Activated CD8-positive, alpha-beta T cell treated with anti-CD3 and anti-CD28 coated beads for 36 hours (primary cell): ENCODE results near the gene RIMBP2. TPM values are rescaled to one million over a fixed set of nuclear protein-coding genes. Genes with fewer than 3 reads are reported as not detected.

Experiments used
- ATAC-seq: fragments of 200-7000 bp; cut with Tn5 transposase; one replicate; pipeline ENCODE4 v1.10.0; 2021; ENCODE audit warnings: mild to moderate bottlenecking, moderate library complexity
- CTCF ChIA-PET: fragments of 350-600 bp; sonication (Branson Sonifier 250); formaldehyde crosslinking; loops from one replicate; lab custom pipeline; 2021; ENCODE audit warnings: antibody characterized with exemption; lab: Charles Lee
- POLR2A ChIA-PET: fragments of 350-600 bp; sonication (Branson Sonifier 250); formaldehyde crosslinking; loops from one replicate; lab custom pipeline; 2021; ENCODE audit warnings: antibody characterized with exemption; lab: Charles Lee
- DNase-seq: peaks from one replicate; pipeline ENCODE4 v3.0.0-alpha.2; 2020
- H3K27ac Mint-ChIP-seq: one replicate; pipeline ENCODE4 v1.8.0; 2021; ENCODE audit warnings: mild to moderate bottlenecking, mixed read lengths
- H3K27me3 Mint-ChIP-seq: one replicate; pipeline ENCODE4 v1.8.0; 2021; ENCODE audit warnings: mixed read lengths
- H3K36me3 Mint-ChIP-seq: one replicate; pipeline ENCODE4 v1.8.0; 2021; ENCODE audit warnings: low read depth, mixed read lengths
- H3K4me1 Mint-ChIP-seq: one replicate; pipeline ENCODE4 v1.8.0; 2021; ENCODE audit warnings: low read depth, mixed read lengths
- H3K4me3 Mint-ChIP-seq: one replicate; pipeline ENCODE4 v1.8.0; 2021; ENCODE audit warnings: mild to moderate bottlenecking, moderate library complexity, mixed read lengths
- H3K9me3 Mint-ChIP-seq: one replicate; pipeline ENCODE4 v1.8.0; 2021; ENCODE audit warnings: mixed read lengths
- CTCF ChIP-seq: fragments of 200-600 bp; IDR thresholded peaks from one replicate; pipeline ENCODE4 v1.8.0; 2022; ENCODE audit warnings: antibody characterized with exemption, mild to moderate bottlenecking
- intact Hi-C: fragments of 100-400 bp; cut with micrococcal nuclease; formaldehyde crosslinking; loops from one replicate; pipeline ENCODE4 v1.10.0; 2022
- total RNA-seq, 2 experiments: library from RNA; stranded (reverse); gene quantifications; one replicate each; pipeline ENCODE4 v1.2.3, GENCODE V29; 2021

The RIMBP2 gene
- total RNA-seq, 2 experiments from 2014 or later: not detected

- H3K9me3 Mint-ChIP-seq: no peaks in the 10 kb centered on the region
- DNase-seq (no peak), ATAC-seq (no peak)
- intact Hi-C loops: no loop called here
- H3K36me3 Mint-ChIP-seq: no peaks in the 10 kb centered on the region
- no peak overlapping the region for H3K4me3 Mint-ChIP-seq
- H3K4me1 Mint-ChIP-seq: no peaks in the 10 kb centered on the region
- CTCF ChIA-PET: no interaction called here
- POLR2A ChIA-PET: no interaction called here
- no peak overlapping the region for H3K27ac Mint-ChIP-seq
- no peak for TF ChIP-seq CTCF
- peaks cover 6% of the 10 kb centered on the region for H3K27me3 Mint-ChIP-seq
Measured at GRCh38 chr12:130480231-130480630, 235.9 kb downstream of the RIMBP2 start.

- no peak overlapping the region for H3K4me3 Mint-ChIP-seq
- H3K27ac Mint-ChIP-seq: no peak overlapping the region
- POLR2A ChIA-PET: no interaction called here
- H3K36me3 Mint-ChIP-seq: no peaks in the 10 kb centered on the region
- DNase-seq (no peak), ATAC-seq (no peak)
- intact Hi-C loops: no loop called here
- TF ChIP-seq CTCF: no peak
- H3K27me3 Mint-ChIP-seq: peaks cover 6% of the 10 kb centered on the region
- no peaks in the 10 kb centered on the region for H3K9me3 Mint-ChIP-seq
- CTCF ChIA-PET: no interaction called here
- H3K4me1 Mint-ChIP-seq: no peaks in the 10 kb centered on the region
Measured at GRCh38 chr12:130479401-130480125, 236.5 kb downstream of the RIMBP2 start.

GRCh38 chr12:130478786-130479185 lies 237.3 kb downstream of the RIMBP2 start:
- ATAC-seq: no peak
- intact Hi-C loops: no loop called here
- DNase-seq: no peak
- no peaks in the 10 kb centered on the region for H3K36me3 Mint-ChIP-seq
- no peaks in the 10 kb centered on the region for H3K4me1 Mint-ChIP-seq
- TF ChIP-seq CTCF: no peak
- no peak overlapping the region for H3K27ac Mint-ChIP-seq
- H3K4me3 Mint-ChIP-seq: no peak overlapping the region
- H3K27me3 Mint-ChIP-seq: peaks cover 6% of the 10 kb centered on the region
- ChIA-PET CTCF (no interaction called here), POLR2A (no interaction called here)
- H3K9me3 Mint-ChIP-seq: no peaks in the 10 kb centered on the region

- Mint-ChIP-seq H3K27ac (no peak overlapping the region), H3K4me1 (no peaks in the 10 kb centered on the region), H3K9me3 (no peaks in the 10 kb centered on the region), H3K27me3 (peaks cover 6% of the 10 kb centered on the region), H3K4me3 (no peak overlapping the region), H3K36me3 (no peaks in the 10 kb centered on the region)
- no peak for ATAC-seq
- CTCF ChIA-PET: no interaction called here
- DNase-seq: no peak
- intact Hi-C loops: no loop called here
- POLR2A ChIA-PET: no interaction called here
- no peak for TF ChIP-seq CTCF
Measured at GRCh38 chr12:130477701-130478100, 238.4 kb downstream of the RIMBP2 start.

GRCh38 chr12:130477266-130477665 lies 238.8 kb downstream of the RIMBP2 start:
- no peak overlapping the region for H3K4me3 Mint-ChIP-seq
- no peak overlapping the region for H3K27ac Mint-ChIP-seq
- TF ChIP-seq CTCF: no peak
- CTCF ChIA-PET: no interaction called here
- intact Hi-C loops: no loop called here
- POLR2A ChIA-PET: no interaction called here
- peaks cover 5% of the 10 kb centered on the region for H3K27me3 Mint-ChIP-seq
- DNase-seq (no peak), ATAC-seq (no peak)
- no peaks in the 10 kb centered on the region for H3K4me1 Mint-ChIP-seq
- H3K36me3 Mint-ChIP-seq: no peaks in the 10 kb centered on the region
- H3K9me3 Mint-ChIP-seq: no peaks in the 10 kb centered on the region
